Stimulated activated CD4-positive, alpha-beta T cell treated with anti-CD3 and anti-CD28 coated beads, Interleukin-1b, Interleukin-23, amount 100 ng/mL, for 1 hour (primary cell): Measurements from ENCODE around the gene SCGB1C2.
"Not testable (repeated sequence)": the region's sequence is repeated elsewhere in the genome, so short reads cannot be mapped to it uniquely, and the experiment has no call there.

Experiments
- DNase-seq, 2 donors: peaks; one replicate each; pipeline ENCODE4 v3.0.0-alpha.2; 2020; ENCODE audit warnings: low read depth in 2 of 2

Gene SCGB1C2

GRCh38 chr17:137166-137807 lies at the start of gene SCGB1C2:
Gene SCGB1C2 (plus strand): TSS chr17:137569. CDS start chr17:137591, 22 bp downstream.
- not testable (repeated sequence) for DNase-seq

- not testable (repeated sequence) for DNase-seq
Observed at GRCh38 chr17:113111-113510, 24.3 kb upstream of the SCGB1C2 start.

DNA sequence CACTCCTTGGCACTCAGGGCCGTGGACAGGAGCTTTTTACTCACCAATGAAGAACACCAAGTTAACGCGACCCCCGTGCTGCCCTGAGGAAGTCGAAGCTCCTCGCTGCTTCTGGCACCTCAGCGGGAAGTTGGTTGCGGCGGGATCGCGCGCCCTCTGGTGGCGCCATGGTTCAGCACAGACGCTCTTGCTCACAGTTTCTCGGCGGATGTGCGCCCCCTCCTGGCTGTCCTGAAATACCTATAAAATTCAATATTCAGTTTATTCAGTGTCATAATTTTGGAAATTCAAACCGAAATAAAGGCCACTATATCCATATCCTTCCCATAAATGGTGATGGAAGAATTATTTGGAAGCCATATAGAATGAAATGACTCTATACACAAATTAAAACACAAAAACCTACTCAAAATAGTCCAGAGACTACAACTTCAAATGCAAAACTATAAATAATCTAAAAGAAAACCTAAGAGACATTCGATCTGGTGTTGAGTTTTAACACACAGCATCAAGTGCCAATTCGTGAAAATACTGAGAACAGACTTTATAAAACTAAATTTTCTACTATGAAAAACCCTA lies 18.9 kb upstream of the SCGB1C2 start:
- DNase-seq, result peak in 1 of 2 donors; percentile 46

DNA sequence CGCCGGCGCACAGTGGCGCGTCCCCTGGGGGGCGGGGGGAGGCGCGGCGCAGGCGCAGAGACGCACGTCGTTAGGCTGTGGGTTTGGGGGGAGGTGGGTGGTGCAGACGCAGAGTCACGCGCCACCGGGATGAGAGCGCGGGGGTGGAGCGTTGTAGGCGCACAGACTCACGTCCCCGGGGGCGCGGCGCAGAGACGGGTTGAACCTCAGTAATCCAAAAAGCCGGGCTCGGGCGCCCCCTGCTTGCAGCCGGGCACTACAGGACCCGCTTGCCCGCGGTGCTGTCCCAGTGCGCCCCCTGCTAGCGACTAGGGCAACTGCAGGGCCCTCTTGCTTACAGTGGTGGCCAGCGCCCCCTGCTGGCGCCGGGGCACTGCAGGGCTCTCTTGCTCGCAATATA lies 3.4 kb upstream of the SCGB1C2 start:
- DNase-seq, result not testable (repeated sequence)

- not testable (repeated sequence) for DNase-seq
Observed at GRCh38 chr17:134332-134785, 3.0 kb upstream of the SCGB1C2 start.

DNA sequence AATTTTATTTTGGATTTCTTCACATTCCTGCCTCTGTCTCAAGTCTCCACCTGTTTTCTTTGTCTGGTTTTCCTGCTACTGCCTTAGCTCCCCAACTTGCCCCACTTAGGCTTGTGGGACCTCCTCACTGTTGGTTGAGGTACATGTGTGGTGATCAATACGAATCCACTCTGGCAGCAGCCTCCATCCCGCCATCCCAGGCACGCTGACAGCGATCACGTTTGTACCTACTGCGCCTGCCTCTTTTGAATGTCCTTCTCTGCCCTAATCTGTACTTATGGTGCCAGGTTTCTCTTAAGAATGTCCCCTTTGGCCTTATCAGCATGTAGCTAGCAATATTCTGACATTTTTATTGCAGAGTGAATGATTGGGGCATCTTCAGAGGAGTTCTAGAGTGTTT lies 2.3 kb upstream of the SCGB1C2 start:
- not testable (repeated sequence) for DNase-seq

DNA sequence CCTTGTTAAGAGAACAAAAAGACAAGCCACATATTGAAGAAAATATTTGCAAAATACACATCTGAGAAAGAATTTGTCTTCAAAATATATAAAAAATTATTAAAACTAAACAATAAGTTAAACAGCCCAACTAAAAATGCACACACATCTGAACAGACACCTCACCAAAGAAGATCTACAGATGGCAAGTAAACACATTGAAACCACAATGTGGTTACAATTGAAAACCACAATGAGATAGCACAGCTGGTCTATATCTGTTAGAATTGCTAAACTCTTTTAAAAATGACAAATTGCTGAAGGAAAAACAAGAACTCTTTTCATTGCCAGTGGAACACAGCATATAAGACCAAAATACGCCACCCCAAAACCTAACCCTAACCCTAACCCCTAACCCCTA lies 1.5 kb upstream of the SCGB1C2 start:
- not testable (repeated sequence) for DNase-seq

DNA sequence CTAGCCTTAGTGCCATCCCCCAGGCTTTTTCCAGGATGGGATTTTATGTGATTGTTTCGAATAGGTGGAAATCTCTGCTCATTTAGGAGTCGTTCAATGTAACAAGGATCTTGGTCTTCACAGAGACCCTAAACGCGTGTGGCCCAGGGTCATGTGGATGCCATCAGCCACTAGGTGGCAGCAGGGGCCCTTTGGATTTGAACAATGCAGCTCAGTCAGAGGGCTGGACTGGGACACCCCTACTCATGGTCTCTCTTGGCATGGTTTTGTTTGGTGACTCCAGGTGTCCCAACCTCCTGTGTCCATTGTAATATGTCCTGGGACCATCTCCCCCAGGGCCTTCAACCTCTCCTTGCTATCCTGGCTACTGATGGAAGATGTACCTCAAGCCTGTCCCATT lies 838 bp upstream of the SCGB1C2 start:
- DNase-seq, result peak; percentile 52 to 54

- DNase-seq, result not testable (repeated sequence)
Observed at GRCh38 chr17:139401-140205, 2.2 kb downstream of the SCGB1C2 start.

- no peak for DNase-seq
Observed at GRCh38 chr17:142102-142661, 4.8 kb downstream of the SCGB1C2 start.

DNA sequence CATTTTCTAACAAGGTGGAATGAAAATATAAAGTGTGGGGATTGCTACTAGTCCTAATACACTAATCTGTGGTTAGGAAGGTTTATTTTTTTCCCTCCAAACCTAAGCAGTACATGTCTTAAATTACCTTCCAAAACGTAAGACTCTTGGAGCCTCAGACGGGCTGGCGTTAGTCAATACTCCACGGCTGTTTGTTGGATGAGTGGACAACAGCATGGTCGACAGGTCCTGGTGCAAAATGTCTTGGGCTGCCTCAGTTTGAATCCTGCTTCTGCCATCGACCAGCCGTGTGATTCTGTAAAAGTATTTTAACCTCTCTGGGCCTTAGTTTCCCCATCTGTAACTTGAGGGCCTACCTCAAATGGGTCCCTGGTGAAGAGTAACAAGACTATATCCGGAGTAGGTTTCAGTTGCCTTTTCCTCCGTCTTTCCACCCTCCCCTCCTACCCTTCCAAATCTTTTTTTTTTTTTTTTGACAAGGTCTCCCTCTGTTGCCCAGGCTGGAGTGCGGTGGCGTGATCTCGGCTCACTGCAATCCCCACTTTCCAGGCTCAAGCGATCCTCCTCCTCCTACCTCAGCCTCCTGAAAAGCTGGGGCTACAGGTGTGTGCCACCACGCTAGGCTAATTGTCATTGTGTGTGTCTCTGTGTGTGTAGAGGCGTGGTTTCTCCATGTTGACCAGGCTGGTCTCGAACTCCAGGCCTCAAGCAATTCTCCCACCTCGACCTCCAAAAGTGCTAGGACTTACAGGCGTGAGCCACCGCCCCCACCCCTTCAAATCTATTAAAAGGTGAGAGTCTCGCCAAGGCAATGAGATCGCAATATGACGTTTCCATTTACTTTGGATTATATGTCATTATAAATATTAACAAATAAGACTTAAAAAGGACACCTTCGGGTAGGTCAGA lies 5.8 kb downstream of the SCGB1C2 start:
- DNase-seq, result no peak

DNA sequence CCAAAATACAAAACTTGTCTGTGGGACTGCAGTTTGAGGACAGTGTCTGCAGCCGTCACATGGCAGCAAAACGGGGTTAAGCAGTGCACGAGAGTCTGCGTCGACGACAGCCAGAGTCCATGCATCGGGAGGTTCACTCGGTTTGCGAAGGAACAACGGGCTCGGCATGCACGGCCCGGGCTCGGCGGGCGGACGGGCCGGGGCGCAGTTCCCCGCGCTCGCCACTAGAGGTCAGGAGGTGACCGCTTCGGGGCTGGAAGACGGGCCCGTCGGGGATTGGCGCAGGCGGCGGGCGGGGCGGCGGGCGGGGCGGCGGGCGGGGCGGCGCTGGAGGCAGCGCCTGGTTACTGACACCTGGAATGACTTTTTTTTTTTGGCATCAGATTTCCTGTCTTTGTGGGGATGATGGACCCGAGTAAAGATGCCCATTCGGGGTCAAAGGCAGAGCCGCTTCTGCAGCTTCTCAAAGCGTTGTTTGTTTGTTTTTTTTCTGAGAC lies 6.5 kb downstream of the SCGB1C2 start:
- peak; percentile 62 to 92 for DNase-seq

- no peak for DNase-seq
Observed at GRCh38 chr17:144936-145670, 7.7 kb downstream of the SCGB1C2 start.

- DNase-seq, result no peak
Observed at GRCh38 chr17:145671-146541, 8.5 kb downstream of the SCGB1C2 start.

- no peak for DNase-seq
Observed at GRCh38 chr17:146546-146945, 9.2 kb downstream of the SCGB1C2 start.

GRCh38 chr17:146983-147761 lies 9.8 kb downstream of the SCGB1C2 start:
- DNase-seq, result no peak

DNA sequence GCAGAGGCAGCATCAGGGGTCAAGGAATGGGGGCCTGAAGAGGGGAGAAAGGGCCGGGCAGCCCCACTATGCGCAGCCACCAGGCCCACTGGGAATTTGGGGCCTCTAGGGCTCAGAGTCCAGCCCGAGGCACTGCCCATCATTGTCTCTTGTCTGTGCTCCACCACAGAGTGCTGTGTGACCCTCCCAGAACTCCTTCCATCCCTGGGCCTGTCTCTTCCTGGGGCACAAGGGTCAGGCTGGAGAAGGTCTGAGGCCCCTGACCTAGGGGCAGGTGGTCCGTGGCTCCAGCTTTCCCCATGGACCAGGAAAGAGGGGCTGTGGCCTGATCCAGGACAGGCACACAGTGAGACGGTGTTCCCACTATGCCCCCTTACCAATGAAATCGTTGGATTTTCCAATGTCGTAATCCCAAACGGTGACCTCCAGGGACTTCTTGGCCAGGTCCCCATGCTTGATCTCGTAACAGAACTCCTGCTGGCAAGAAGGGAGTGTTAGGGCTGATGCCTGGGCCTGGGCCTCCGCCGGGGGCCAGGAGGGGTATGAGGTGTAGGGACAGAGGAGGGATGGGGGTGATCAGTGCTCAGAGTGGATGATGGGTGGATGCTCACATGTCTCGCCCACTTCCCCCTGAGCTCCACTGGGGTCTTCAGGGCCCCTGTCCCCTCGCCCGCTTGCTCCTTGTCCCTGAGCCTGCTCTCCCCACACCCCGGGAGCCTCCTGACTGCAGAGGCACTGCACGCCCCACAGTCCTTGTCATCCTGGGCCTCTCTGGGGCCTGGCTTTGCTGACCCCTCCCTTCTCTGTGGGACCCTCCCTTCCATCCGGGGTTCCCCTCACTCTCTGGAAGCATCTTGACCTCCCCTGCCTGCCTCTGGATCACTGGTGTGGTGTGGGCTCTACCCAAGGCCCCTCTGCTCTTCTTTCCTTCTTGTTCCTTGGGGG lies 10.7 kb downstream of the SCGB1C2 start:
- no peak for DNase-seq
